Ammon's horn (tissue), 1 donor: ENCODE measurements around the gene ZNF536.

Source experiments
- DNase-seq: peaks from one replicate; pipeline ENCODE4 v3.0.0-alpha.2; 2016; ENCODE audit warnings: low spot score

The ZNF536 gene

DNA sequence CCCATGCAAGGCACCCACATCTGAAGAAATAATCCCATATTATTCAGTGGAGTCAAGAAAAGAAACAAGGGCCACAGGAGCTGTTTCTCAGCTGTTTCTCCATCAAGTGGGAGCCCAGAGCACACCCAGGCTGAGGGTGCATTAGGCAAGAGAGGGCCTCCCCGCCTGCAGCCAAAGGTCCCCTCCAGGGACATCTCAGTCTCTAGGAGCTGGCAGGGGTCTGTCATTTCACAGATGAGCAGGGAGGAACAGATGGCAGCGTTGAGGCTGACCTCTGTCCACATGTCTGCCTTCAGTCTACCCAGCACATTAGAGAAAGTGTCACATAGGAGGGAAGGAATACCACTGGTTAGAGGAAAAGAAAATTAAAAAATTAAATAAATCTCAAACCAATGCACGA, 157.7 kb downstream of the ZNF536 start:
- no peak for DNase-seq

- no peak for DNase-seq
These were observed 158.6 kb downstream of the ZNF536 start for GRCh38 chr19:30530751-30531150.

- DNase-seq, result no peak
These were observed 162.8 kb downstream of the ZNF536 start for GRCh38 chr19:30535011-30535410.

- DNase-seq, result no peak
These were observed 164.8 kb downstream of the ZNF536 start for GRCh38 chr19:30536975-30537374.

GRCh38 chr19:30539315-30539714, 167.1 kb downstream of the ZNF536 start:
- DNase-seq, result no peak

DNA sequence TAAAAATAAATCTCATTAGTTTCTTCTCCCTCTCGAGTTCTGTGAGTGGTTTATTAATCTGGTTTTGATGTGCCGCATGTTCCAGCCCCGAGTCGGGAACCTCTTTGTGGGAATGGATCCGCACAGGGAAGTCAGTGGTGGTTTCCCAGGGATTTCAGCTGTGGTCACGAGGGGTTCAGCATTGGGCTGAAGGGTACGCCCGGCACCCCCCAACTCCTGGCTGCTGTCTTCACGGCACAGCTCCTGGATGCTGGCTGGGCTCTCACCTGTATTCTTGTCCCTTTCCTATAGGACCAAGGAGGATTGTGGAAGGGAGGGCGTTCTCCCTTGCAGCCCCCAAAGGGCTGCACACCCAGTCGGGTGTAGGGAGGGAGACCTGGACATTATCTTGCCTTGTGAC, 167.8 kb downstream of the ZNF536 start:
- no peak for DNase-seq

- no peak for DNase-seq
These were observed 168.6 kb downstream of the ZNF536 start for GRCh38 chr19:30540761-30541160.

DNA sequence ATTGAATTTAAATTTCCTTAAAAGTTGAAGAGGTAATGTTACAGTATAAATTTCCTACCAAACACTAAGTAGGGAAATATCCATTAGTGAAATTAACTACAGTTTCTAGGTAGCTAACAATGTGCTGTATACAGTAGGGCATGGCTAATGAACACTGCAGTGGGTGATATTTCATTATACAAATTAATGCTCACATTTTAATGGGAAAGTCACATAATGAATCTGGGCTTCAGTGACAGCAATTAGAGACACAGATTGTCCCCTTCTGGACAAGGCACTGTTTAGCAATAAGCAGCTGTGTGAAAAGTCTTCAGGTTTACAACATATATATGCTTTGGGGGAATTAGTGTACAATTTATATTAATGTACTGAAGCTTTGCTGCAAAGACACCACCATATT, 169.4 kb downstream of the ZNF536 start:
- no peak for DNase-seq

GRCh38 chr19:30543243-30543945, 171.2 kb downstream of the ZNF536 start:
- DNase-seq, result no peak

- no peak for DNase-seq
These were observed 173.6 kb downstream of the ZNF536 start for GRCh38 chr19:30545752-30546151.

DNA sequence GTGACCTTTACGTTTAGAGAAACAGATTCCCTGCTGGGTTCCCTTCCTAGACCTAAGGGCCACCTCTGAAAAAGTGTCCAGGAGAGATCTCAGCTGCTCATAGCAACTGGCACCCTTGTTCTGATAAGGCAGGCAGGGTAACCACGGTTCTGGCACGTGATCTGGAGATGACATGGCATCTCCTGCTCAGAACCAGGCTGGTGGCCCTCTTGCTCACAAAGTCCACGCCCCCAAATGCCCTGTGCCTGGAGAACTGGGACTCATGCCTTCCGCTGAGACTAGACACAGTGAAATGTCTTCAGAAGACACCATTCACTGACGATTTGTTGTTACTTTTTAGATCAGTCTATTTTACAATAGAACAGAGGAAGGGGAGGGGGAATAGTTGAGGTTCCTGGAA, 174.1 kb downstream of the ZNF536 start:
- DNase-seq, result no peak

DNA sequence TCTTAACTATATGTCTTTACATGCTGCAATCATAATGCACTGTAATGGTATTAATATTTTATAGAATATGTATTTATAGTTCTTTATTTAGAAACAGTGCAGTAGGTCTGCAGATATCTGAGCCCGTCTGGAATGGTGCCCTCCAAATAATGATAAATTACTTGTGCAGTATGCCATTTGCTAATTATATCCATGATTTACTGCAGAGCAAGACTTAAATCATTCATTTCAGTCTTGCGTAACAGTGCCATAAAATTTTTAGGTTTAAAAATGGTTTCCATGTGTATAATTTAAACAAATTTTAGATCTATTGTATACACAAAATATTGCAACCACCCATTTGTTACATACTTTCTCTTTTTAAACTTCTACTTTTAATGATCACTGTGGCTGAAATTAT, 175.1 kb downstream of the ZNF536 start:
- DNase-seq, result no peak

DNA sequence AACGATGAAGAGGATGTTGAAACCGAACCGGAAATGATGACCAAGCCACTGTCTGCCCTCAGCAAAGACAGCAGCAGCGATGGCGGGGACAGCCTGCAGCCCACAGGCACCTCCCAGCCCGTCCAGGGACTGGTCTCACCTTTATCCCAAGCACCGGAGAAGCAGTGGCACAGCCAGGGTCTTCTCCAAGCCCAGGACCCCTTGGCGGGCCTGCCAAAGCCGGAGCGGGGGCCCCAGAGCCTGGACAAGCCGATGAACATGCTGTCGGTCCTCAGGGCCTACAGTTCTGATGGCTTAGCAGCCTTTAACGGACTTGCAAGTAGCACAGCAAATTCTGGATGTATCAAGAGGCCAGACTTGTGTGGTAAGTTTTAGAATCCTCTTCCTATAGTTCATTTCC, 177.0 kb downstream of the ZNF536 start:
- no peak for DNase-seq

DNA sequence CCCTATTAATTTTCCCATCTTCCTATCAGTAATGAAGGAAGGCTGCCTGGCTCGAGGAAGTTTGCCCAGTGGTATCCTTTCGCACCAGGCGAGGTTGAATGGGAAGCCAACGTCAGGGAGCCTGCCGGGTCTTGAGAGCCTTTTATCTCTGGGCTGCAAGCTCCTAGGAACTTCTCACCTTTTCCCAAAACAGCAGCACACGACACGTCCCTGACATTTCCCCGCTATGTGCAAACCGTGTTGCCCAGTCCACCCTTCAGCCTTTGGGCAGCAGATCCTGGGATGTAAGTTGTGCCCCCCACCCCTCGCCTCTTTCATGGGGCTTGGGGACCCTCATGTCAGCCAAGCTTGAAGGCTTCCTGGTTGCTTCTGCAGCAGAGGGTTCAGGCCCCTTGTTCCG, 179.1 kb downstream of the ZNF536 start:
- DNase-seq, result no peak

GRCh38 chr19:30552593-30552992, 180.4 kb downstream of the ZNF536 start:
- no peak for DNase-seq

GRCh38 chr19:30555075-30555790, 183.0 kb downstream of the ZNF536 start:
- no peak for DNase-seq

GRCh38 chr19:30555791-30556110, 183.6 kb downstream of the ZNF536 start:
- DNase-seq, result no peak

DNA sequence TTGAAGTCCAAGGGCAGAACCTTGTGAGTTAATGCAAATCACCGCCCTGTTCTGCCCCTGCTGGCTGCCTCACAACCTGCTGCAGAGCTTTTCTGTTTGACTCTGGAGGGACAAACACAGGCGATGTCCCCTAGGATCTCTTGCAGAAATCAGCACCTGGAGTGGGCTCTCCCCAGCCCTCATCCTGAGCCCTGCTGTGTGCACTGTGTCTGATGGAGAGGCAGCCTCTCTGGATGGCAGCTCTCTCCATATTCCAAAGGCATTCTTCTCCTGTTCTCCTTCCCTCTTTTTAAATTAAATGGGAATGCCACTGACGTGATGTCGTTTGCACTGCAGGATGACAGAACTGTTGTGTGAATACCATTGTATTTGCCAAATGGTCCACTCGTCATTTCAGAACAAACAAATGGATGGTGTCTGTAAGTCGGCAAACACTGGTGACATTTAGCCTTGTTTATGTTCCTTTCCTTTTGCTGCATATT, 184.1 kb downstream of the ZNF536 start:
- DNase-seq, result peak; percentile 90

DNA sequence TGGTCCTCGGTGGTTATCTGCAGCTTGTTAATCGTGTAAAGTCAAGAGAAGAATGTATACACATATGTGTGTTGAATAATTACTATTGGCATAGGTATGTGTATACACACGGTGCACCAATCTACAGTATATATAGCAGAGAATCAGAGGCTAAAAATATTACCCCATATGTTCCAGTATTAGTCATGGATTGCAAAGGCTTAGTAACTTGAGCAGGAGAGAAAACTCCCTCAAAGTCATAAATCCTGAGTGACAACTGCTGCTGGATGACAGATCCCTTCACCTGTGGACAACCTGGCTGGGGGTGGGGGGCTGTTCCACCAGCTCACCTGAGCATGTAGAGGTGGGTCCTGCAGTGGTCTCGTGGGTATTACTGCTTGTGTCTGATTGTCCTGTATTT, 185.0 kb downstream of the ZNF536 start:
- DNase-seq, result no peak

- DNase-seq, result no peak
These were observed 185.9 kb downstream of the ZNF536 start for GRCh38 chr19:30557927-30558557.

DNA sequence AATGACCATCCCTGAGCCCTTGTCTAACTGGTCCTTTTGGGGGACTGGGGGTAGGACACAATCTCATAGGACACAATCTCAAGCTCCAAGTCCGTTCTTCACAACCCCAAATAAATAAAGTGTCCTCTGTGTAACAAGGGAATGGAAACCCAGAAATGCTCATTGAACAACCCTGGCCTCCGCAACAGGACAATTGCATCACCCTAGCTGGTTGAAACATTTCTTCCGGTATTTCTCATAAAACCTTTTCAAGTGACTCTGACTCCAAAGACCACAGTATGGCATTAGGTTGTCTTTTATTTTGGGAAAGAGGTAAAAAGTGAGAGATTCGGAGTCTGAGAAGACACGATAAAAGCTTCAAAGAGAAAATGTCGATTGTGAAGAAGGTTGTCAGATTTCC, 186.6 kb downstream of the ZNF536 start:
- no peak for DNase-seq

- no peak for DNase-seq
These were observed 187.3 kb downstream of the ZNF536 start for GRCh38 chr19:30559446-30559845.

DNA sequence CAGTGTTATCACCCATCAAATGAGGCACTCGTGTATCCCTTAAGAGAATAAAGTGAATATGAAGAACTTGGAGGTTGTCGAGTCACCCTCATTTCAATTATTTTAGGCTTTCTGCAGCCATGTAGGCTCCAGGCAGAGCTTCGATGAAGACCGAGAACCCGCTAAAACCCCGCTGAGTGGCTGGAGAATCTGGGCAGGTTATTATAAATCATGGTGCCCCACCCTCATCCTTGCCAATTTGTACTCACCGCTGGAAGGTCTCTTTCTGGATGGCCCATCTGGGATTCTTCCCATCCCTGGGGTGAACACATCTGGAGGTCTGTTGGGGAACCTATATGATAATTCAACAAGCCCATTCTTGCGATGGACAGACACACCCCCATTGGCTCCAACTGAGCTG, 190.8 kb downstream of the ZNF536 start:
- DNase-seq, result no peak
